GM19467 (cell line): ENCODE results near the gene USP24.
"Not testable (repeated sequence)": the region's sequence is repeated elsewhere in the genome, so short reads cannot be mapped to it uniquely, and the experiment has no call there.

Experiments used
- ATAC-seq: cut with Tn5 transposase; IDR thresholded peaks from one replicate; pipeline ENCODE4 v1.9.1; 2021; ENCODE audit warnings: mild to moderate bottlenecking, moderate library complexity; ENCODE audit not compliant: unreplicated experiment

Gene USP24

DNA sequence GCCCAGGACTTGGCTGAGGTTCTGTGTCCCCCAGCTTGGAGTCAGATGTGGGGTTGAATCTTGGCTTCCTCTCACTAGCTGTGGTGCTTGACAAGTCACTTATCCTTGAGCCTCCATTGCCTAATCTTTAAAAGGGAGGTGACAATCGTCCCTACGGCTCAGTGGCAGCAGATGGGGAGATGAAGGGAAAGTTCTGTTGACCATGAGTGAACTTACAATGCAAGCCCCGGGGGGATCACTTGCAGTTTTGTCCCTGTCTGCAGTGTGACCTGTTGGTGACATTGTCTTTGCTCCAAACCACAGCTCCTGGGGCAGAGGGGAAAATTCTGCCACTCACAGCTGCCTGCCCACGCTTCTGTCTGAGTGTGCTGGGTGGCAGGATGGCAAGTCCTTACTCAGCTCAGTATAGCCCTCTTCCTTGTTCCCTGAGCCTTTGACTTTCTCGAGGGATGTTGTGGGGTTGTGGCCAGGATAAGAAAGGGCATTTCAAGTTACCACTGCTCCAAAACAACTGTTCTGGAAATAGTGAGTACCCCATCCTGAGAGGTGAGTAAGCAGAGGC lies 174.2 kb downstream of the USP24 start:
- ATAC-seq: no peak

DNA sequence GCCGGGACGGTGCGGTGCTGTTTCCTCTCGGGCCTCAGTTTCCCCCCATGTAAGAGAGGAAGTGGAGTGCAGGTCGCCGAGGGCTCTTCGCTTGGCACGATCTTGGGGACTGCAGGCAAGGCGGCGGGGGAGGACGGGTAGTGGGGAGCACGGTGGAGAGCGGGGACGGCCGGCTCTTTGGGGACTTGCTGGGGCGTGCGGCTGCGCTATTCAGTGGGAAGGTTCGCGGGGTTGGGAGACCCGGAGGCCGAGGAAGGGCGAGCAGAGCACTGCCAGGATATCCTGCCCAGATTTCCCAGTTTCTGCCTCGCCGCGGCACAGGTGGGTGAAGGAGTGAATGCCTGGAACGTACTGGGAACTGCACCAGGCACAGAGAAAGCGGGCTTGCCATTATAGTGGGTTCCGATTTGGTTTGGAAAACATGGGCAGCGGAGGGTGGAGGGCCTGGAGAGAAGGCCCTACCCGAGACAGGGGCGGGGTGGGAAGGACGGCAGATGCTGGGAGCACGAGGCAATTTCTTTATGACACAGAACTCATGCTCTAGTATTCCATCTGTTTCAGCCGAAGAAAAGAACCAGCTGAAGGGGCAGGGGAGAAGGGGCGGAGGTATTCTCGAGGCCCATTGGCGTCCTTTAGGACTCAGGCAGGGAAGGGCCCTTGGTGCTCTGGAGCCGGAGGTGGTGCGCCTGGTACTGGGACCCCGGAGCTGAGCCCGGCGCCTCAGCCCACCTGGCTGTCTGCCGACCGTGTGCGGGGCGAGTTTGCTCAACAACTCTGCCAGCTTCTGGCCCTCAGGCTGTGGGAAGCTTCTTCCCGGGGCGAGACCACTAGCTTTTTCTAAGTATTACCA lies 174.9 kb downstream of the USP24 start:
- no peak for ATAC-seq

DNA sequence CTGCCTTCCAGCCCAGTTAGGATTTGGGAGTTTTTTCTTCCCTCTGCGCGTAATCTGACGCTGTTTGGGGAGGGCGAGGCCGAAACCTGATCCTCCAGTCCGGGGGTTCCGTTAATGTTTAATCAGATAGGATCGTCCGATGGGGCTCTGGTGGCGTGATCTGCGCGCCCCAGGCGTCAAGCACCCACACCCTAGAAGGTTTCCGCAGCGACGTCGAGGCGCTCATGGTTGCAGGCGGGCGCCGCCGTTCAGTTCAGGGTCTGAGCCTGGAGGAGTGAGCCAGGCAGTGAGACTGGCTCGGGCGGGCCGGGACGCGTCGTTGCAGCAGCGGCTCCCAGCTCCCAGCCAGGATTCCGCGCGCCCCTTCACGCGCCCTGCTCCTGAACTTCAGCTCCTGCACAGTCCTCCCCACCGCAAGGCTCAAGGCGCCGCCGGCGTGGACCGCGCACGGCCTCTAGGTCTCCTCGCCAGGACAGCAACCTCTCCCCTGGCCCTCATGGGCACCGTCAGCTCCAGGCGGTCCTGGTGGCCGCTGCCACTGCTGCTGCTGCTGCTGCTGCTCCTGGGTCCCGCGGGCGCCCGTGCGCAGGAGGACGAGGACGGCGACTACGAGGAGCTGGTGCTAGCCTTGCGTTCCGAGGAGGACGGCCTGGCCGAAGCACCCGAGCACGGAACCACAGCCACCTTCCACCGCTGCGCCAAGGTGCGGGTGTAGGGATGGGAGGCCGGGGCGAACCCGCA lies 175.7 kb downstream of the USP24 start, which contains the start of gene PCSK9:
PCSK9 (plus strand) TSS at position 207 of the 741 bp plus-strand sequence; CDS start at position 497, 290 bp downstream.
- no peak for ATAC-seq

DNA sequence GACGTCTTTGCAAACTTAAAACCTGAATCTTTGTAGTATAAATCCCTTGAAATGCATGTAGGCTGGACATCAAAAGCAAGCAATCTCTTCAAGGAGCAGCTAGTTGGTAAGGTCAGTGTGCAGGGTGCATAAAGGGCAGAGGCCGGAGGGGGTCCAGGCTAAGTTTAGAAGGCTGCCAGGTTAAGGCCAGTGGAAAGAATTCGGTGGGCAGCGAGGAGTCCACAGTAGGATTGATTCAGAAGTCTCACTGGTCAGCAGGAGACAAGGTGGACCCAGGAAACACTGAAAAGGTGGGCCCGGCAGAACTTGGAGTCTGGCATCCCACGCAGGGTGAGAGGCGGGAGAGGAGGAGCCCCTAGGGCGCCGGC lies 176.2 kb downstream of the USP24 start:
- ATAC-seq: no peak

DNA sequence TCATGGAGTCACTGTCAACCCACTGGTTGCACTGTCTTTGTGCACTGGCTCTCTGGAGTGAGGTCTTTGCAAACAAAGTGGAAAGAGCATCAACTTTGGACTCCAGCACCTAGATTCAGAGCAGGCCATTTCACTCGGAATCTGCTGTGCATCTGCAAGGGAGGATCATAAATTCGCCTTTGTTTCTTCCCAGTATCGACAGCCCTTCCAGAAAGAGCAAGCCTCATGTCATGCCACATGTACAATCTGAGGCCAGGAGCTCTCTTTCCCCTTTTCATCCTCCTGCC lies 176.7 kb downstream of the USP24 start:
- ATAC-seq: no peak

DNA sequence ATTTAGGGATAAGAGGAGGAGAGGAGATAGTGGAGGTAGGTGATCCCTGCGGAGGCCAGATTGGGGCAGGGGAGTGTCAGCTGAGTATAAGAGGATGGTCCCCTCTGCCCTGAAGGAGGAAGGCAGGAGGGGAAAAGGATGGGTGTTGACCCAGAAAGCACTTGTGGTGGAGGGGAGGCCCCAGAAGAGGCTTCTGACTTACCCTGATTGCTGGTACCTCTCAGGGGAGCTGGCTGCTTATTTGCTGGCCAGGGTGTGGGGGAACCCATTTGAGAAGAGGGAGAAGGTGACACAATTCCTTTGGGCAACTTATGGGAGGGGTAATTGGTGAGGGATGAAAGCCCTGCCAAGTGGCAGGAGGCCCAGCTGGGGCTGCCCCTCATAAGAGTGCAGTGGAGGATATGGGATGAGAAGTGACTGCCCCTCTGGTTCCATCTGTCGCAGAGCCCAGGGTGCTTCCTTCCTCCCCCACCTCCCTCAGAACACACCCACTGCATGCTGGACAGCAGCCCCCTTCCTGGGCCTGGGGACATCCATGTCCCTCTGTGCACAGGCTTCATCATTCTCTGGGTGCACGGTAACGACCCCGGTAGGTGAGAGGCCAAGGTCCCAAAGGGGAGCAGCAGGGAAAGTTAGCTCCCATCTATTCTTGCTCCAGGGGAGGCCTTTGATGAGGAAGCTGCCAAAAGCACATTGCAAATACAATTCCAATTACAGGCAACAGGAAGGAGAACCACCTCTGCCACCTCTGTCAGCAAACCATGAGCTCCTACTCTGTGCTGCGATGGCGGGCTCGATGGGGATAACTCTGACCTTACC lies 177.2 kb downstream of the USP24 start:
- ATAC-seq: no peak

DNA sequence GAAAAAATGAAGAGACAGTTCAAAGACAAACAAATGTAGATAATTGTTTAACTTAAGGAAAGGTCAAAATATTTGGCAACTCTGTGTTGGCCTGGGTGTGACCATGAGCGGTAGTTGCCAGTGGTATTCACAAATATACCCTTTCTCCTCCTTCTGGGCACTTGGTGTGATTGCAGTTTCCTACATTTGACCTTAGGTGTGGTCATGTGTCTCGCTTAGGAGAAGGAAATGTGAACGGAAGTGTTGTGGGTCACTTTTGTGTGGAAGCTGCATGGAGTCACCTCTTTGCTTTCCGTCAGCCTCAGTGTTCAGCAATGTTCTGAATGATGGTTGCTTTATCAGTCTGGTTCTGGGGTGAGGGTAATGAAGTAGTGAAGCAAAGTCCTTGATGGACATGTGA lies 179.3 kb downstream of the USP24 start:
- no peak for ATAC-seq

DNA sequence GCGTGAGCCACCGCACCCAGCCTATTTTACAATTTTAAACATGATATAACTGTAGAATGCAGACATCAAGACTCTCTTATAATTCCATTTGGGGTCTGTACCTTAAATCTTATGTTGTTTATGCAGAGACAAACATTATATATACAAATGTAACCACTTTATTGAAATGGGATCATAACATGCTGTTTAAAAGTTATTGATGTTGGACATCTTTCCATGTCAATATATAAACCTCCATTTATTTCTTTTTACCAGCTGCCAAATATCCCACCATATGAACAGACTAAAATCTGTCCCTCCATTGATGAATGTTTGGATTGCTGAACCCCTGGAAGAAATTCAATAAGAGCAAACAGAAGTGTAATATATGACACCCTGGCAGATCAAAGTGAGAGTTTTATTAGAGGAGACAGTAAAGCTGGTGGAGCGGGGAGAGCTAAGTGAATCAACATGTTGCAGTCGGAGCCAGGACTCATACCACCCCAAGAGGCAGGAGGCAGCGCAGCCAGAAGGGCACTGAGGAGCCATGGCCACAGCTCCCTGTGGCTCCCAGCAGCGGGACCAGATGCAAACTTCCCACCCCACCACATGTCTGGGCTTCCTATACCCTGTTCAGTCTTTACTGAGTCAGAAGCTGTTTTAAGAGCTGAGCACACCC lies 180.6 kb downstream of the USP24 start:
- no peak for ATAC-seq

DNA sequence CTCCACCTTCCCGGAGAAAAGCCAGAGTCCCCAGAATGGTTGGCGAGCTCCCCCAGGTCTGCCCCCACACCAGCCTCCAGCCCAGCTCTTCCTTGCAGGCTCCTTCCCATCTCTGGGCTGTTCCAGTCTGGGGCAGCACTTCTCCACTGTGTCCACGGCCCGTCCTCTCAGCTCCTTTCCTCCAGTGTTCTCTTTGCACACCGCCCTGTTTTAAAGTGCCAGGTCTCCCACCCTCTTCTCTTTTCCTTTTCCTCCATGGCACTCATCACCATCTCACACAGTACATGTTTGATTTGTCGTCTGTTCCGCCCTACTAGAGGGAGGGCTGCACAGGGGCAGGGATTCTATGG lies 181.9 kb downstream of the USP24 start:
- no peak for ATAC-seq

DNA sequence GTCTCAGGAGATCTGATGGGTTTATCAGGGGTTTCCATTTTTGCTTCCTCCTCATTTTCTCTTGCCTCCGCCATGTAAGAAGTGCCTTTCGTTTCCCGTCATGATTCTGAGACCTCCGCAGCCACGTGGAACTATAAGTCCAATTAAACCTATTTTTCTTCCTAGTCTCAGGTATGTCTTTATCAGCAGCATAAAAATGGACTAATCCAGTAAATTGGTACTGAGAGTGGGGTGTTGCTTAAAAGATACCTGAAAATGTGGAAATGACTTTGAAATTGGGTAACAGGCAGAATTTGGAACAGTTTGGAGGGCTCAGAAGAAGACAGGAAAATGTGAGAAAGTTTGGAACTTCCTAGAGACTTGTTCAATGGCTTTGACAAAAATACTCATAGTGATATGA lies 184.1 kb downstream of the USP24 start:
- ATAC-seq: not testable (repeated sequence)

DNA sequence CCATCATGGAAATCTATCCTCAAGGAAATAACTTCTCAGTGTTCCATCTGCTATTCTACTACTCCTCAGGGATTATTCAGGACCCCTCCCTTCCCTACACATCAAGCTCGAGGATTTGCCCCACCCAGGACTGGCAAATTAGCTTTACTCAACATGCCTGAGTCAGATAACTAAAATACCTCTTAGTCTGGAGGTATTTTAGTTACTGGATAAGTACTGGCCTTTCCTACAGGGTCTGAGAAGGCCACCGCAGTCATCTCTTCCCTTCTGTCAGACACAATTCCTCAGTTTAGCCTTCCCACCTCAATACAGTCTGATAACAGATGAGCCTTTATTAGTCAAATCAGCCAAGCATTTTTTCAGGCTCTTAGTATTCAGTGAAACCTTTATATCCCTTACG lies 188.5 kb downstream of the USP24 start:
- ATAC-seq: not testable (repeated sequence)

DNA sequence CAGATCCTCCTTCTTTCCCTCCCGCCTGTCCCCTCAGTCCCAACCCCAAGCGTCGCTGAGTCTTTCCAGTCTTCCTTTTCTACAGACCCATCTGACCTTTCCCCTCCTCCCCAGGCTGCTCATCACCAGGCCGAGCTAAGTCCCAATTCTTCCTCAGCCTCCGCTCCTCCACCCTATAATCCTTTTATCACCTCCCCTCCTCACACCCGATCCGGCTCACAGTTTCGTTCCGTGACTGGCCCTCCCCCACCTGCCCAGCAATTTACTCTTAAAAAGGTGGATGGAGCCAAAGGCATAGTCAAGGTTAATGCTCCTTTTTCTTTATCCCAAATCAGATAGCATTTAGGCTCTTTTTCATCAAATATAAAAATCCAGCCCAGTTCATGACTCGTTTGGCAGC lies 191.0 kb downstream of the USP24 start:
- not testable (repeated sequence) for ATAC-seq

DNA sequence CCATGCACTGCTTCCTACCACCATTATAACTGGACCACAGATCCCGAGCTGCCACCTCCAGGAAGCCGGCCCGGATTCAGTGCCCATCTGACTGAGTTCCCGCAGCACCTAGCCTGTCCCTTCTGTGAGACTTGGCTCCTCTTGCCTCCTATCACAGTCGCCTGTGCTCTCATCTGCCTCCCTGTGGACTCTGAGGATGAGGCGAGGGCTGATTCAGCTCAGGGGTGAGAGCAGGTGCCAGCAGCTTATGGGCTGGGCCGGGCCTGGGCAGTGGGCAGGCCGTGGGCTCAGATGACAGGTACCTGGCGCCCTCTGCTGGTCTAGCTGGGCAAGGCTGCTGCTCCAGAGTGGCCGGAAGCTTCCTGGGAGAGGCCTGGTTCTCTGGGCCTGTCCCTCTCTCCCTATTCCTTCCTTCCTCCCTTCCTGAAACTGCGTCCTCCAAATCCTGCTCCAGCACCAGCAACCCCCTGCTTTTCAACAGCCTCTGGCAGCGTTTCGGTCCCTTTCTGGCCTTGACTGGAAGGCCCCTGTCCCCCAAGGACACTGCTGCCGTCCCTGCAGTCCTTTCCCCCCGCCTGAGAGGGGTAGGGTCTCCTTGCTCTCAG lies 193.1 kb downstream of the USP24 start:
- ATAC-seq: peak; percentile 69

DNA sequence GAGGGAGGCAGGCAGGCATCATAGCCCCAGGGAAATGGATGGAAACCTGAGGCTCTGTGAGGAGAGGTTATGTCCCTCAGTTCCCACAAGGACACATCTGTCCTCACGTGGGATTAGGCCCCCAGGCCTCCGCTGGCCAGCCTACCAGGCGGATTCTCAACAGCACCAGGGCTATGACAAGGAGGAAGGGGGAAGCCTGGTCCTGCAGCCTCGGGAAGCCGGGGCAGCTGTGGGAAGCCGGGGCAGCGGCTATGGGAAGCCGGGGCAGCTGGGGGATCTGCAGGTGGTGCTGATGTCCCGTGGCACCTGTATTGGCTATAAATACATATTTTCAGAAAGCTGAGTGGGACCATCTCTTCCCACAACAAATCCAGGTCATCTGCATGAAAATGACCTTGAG lies 196.8 kb downstream of the USP24 start:
- ATAC-seq: no peak
